GM18909 (cell line): ENCODE data around the gene BCL11B.

Experiments used
- ATAC-seq: cut with Tn5 transposase; IDR thresholded peaks from one replicate; pipeline ENCODE4 v1.9.1; 2021; ENCODE audit warnings: mild to moderate bottlenecking; ENCODE audit not compliant: unreplicated experiment, poor library complexity

BCL11B gene

DNA sequence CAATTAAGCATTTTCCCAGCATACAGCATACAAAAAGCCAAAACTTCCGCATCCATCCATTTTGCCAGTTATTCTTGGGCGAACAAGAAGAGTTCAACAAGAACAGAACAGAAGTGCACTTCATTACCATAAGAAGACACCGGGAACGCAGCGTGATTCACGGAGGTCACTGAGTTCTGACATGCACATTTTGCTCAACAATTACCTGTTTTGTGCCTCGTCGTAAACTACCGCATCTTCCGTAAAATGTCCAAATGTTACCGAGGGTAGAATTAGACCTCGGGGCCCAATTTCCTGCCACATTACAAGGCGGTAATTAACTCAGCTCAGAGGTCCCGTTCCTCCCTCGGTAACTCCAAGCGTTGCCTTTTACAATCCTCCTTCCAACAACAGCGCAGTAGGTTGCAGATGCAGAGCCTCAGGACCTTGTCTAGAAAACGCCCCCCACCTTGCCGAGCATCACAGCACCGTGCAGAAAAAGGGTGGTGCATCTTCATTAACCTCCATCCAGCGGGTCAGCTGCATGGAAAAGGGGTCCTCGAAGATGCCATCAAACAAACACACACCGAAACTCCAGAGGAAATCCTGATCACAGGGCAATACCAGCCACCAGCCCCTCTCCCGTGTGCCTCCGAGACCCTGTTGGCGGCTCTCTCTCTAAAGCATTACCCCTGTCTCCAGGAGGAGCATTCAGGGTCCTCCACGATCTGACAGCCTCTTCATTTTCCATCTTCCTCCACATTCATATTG lies 125.2 kb downstream of the BCL11B start:
- no peak for ATAC-seq

GRCh38 chr14:99145307-99145706 lies 126.7 kb downstream of the BCL11B start:
- ATAC-seq: no peak

GRCh38 chr14:99143793-99144192 lies 128.2 kb downstream of the BCL11B start:
- no peak for ATAC-seq

DNA sequence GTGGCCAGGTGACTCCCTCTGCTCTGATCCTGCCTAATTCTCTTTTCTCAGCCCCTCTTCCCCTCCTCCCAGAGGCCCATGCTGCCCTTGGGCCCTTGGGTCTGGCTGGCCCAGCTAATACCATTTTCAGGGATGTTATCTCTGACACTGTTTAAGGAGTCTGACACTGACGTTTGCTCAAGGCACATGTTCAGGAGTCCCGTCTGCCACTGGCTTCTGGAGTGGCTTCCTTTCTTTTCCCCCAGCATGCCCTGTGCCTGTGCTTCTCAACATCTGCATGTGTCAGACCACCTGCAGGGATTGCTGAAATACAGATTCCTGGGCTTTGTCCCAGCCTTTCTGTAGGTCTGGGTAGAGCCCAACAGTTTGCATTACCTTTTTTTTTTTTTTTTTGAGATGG lies 128.9 kb downstream of the BCL11B start:
- no peak for ATAC-seq

- ATAC-seq: no peak
Measured at GRCh38 chr14:99141236-99141635, 130.8 kb downstream of the BCL11B start.

DNA sequence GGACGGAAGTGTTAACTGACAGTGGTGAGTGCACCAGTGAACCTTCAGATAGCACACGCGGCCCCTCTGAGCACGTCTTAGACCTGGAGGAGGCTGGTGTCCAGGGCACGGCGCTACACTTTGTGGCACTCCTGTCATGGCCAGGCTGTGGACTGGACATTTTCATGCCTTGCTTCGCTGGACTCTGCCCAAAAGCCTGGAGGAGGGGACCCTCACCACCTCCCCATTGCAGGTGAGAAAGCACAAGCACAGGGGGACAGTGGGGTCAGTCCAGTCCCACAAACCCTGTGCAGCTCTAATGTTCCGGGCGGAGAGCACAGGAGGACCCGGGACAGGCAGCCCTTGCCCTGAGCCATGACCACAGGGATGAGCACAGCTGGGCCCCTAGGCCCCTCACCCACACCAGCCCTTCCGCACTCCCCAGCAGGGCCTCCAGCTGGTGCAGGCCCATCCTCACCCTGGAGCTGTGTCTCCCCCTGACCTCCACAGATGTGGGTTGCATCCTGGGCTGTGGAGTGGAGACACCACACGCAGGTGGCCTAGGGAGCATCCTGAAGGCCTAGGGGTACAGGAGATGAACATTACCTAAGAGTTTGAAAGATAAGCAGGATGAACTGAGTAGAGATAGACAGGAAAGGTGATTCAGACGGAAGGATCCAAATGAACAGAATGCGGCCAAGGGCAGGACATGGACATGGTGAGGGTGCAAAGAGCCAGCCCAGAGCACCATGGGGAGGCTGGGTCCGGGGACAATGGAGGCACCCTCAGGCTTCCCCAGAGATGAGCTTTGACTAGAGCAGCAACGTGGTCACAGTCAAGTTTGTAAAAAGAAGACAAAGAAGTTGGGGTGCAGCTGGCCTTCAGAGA lies 132.8 kb downstream of the BCL11B start:
- no peak for ATAC-seq

- ATAC-seq: no peak
Measured at GRCh38 chr14:99137913-99138571, 134.0 kb downstream of the BCL11B start.

GRCh38 chr14:99137001-99137700 lies 134.8 kb downstream of the BCL11B start:
- no peak for ATAC-seq

GRCh38 chr14:99136401-99136800 lies 135.6 kb downstream of the BCL11B start:
- no peak for ATAC-seq

- ATAC-seq: no peak
Measured at GRCh38 chr14:99136047-99136400, 136.0 kb downstream of the BCL11B start.

DNA sequence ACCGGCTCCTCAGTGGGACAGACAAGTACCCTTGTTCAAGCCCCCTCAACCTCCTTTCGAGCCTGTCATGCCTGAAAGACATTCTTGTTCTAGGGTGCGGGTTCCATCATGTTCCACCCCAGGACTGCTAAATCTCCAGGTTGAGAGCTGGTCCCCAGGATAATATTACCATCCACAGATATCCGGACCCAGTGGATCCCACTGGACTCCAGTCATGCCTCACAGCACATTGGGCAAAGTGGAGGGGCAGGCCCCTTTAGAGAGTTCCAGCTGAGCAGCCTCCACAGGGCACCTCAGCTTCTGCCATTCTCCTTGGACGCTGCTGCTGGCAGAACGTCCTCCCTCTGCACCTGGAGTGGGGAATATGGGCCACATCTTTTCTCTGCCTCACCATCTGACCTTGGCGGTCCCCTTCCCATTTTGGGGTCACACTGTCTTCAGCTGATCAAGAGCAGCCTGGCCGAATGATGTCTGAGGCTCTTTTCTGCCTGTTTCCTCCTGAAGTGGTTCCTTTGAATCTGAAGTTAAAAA lies 137.4 kb downstream of the BCL11B start:
- no peak for ATAC-seq

GRCh38 chr14:99133636-99134515 lies 138.1 kb downstream of the BCL11B start:
- no peak for ATAC-seq

- ATAC-seq: no peak
Measured at GRCh38 chr14:99132821-99133635, 139.0 kb downstream of the BCL11B start.

DNA sequence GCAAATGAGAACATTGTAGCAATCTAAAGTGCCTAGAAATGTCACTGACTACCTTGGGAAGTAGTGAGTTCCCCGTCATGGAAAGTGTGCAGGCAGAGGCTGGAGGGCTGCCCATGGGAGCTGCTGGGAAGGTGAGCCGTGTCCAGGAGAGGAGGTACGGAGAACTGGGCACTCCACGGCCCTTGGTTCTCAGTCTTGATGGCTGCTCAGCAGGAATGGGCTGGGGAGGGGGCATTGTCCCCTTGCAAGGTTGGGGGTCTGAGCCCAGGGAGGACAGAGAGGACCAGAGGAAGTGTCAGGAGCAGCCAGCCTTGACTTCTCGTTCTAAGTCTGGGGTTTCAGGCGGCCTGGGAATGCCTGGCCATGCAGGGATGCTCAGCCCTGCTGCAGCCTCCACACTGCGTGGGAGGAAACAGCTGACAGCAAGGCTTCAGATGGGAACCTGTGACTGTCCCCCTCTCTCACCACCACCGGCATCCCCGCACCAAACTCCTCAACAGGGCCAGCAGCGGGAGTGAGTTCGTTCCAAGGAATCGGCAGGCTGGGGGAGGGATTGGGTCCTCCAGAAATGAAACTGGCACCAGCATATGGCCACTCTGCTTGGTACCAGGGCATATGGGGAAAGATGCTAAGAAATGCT lies 140.2 kb downstream of the BCL11B start:
- no peak for ATAC-seq

GRCh38 chr14:99129998-99130397 lies 142.0 kb downstream of the BCL11B start:
- ATAC-seq: no peak

GRCh38 chr14:99129211-99129696 lies 142.7 kb downstream of the BCL11B start:
- no peak for ATAC-seq

- no peak for ATAC-seq
Measured at GRCh38 chr14:99128185-99128584, 143.8 kb downstream of the BCL11B start.

GRCh38 chr14:99127651-99128167 lies 144.3 kb downstream of the BCL11B start:
- no peak for ATAC-seq
